ENCODE data around the gene CAMKV. TPM values are rescaled to one million over a fixed set of nuclear protein-coding genes. Genes with fewer than 3 reads are reported as not detected.

The CAMKV gene
- polyA plus RNA-seq, 1 donor (not counting 4 experiments of a cell fraction or from before 2014, with no cell fraction given), result not detected

DNA sequence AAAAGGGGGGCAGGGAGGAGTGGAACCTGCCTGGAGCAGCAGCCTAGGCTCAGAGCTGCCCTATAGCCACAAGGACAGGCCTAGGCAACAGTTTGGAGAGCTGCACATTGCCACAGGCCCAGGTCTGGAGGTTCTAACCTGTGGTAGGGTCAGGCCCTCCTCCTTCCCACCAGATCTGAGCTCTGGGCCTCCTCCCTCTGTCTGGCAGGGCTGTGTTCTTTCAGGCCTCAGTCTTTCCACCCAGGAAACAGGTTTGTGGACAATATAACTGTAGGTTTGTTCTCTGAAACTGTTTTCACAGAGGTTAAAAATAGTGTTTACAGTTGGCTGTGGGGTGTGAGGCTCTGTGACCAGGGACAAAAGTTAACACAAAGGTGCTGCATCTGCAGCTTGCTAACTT is 9.0 kb upstream of the CAMKV start:
- dilution Hi-C loops (cut with MboI; ENCODE audit: extremely low pct_ligation_motif_present, low sequenced_read_pairs), result no loop called here

DNA sequence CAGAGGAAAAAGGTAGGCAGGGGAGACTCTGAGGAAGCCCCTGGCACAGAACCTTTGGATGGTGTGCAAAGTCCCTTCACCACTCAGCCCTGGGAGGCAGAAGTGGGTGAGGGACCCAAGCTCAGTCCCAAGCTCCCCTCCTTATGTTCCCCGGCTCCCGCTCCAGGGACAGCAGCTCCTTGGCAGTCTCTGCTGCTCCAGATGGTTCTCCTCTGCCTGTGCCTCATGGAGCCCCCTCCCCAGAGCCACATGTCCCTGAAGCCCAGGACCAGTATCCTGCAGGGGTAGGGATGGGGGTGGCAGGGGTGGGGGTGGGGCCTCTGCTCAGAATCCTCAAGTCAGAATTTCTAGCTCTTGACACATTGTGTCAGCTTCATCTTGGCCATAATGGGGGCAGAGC is 8.0 kb upstream of the CAMKV start:
- H3K4me1 ChIP-seq (ENCODE audit: control insufficient read depth, extremely low read depth, insufficient read depth, low read length), result no peaks in the 10 kb centered on the region
- dilution Hi-C loops (cut with MboI; ENCODE audit: extremely low pct_ligation_motif_present, low sequenced_read_pairs), result no loop called here
- H3K4me3 ChIP-seq (ENCODE audit: control insufficient read depth in 2 of 3, extremely low read depth in 1 of 3, insufficient read depth in 2 of 3, low read depth in 1 of 3, low read length in 3 of 3), result no peak overlapping the region
- TF ChIP-seq, protein P1, sequence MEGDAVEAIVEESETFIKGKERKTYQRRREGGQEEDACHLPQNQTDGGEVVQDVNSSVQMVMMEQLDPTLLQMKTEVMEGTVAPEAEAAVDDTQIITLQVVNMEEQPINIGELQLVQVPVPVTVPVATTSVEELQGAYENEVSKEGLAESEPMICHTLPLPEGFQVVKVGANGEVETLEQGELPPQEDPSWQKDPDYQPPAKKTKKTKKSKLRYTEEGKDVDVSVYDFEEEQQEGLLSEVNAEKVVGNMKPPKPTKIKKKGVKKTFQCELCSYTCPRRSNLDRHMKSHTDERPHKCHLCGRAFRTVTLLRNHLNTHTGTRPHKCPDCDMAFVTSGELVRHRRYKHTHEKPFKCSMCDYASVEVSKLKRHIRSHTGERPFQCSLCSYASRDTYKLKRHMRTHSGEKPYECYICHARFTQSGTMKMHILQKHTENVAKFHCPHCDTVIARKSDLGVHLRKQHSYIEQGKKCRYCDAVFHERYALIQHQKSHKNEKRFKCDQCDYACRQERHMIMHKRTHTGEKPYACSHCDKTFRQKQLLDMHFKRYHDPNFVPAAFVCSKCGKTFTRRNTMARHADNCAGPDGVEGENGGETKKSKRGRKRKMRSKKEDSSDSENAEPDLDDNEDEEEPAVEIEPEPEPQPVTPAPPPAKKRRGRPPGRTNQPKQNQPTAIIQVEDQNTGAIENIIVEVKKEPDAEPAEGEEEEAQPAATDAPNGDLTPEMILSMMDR (optimal IDR thresholded peaks at IDR 0.05 in 1 of 3, IDR thresholded peaks at IDR 0.05 in 1 of 3, conservative IDR thresholded peaks at IDR 0.05 in 1 of 3; ENCODE audit: extremely low read depth in 1 of 3, insufficient read depth in 2 of 3, low read length in 3 of 3), result no peak
- no peak for TF ChIP-seq EZH2 (IDR thresholded peaks at IDR 0.05; ENCODE audit: low read length)
- no peak overlapping the region for H3K9ac ChIP-seq (ENCODE audit: control insufficient read depth, extremely low read depth, insufficient read depth, low read length)
- peaks cover 9% of the 10 kb centered on the region for H4K20me1 ChIP-seq (ENCODE audit: control insufficient read depth, extremely low read depth, insufficient read depth, low read length)
- H3K27ac ChIP-seq (ENCODE audit: control insufficient read depth, insufficient read depth, low read length), result no peak overlapping the region
- H3K79me2 ChIP-seq (ENCODE audit: control insufficient read depth, insufficient read depth, low read length), result no peaks in the 10 kb centered on the region
- H3K36me3 ChIP-seq (ENCODE audit: control insufficient read depth in 2 of 2, extremely low read depth in 1 of 2, insufficient read depth in 2 of 2, low read length in 2 of 2), result no peaks in the 10 kb centered on the region
- no peak overlapping the region for H3K4me2 ChIP-seq (ENCODE audit: control insufficient read depth, extremely low read depth, insufficient read depth, low read depth, low read length)
- peaks cover 16% of the 10 kb centered on the region for H3K27me3 ChIP-seq (ENCODE audit: control insufficient read depth, extremely low read depth, insufficient read depth, low read length)
- DNase-seq (ENCODE audit: low read depth, low spot score) (no peak), FAIRE-seq (no peak)
- peaks cover 3% of the 10 kb centered on the region for H3K9me1 ChIP-seq (ENCODE audit: control insufficient read depth, extremely low read depth, insufficient read depth, low read length)
- H3K9me3 ChIP-seq (ENCODE audit: control insufficient read depth, low read depth, low read length), result no peaks in the 10 kb centered on the region
- no peak overlapping the region for H2AFZ ChIP-seq (ENCODE audit: control insufficient read depth, low read length)

More for the DNA sequence above, 9.0 kb upstream of the CAMKV start:
- Histone ChIP-seq H3K4me1 (ENCODE audit: control insufficient read depth, extremely low read depth, insufficient read depth, low read length) (no peaks in the 10 kb centered on the region), H3K79me2 (ENCODE audit: control insufficient read depth, insufficient read depth, low read length) (no peaks in the 10 kb centered on the region), H3K36me3 (ENCODE audit: control insufficient read depth in 2 of 2, extremely low read depth in 1 of 2, insufficient read depth in 2 of 2, low read length in 2 of 2) (no peaks in the 10 kb centered on the region), H4K20me1 (ENCODE audit: control insufficient read depth, extremely low read depth, insufficient read depth, low read length) (peaks cover 9% of the 10 kb centered on the region), H3K9me3 (ENCODE audit: control insufficient read depth, low read depth, low read length) (no peaks in the 10 kb centered on the region), H3K27me3 (ENCODE audit: control insufficient read depth, extremely low read depth, insufficient read depth, low read length) (peaks cover 11% of the 10 kb centered on the region), H3K9ac (ENCODE audit: control insufficient read depth, extremely low read depth, insufficient read depth, low read length) (no peak overlapping the region), H3K4me2 (ENCODE audit: control insufficient read depth, extremely low read depth, insufficient read depth, low read depth, low read length) (no peak overlapping the region), H2AFZ (ENCODE audit: control insufficient read depth, low read length) (no peak overlapping the region), H3K9me1 (ENCODE audit: control insufficient read depth, extremely low read depth, insufficient read depth, low read length) (peaks cover 3% of the 10 kb centered on the region), H3K27ac (ENCODE audit: control insufficient read depth, insufficient read depth, low read length) (no peak overlapping the region), H3K4me3 (ENCODE audit: control insufficient read depth in 2 of 3, extremely low read depth in 1 of 3, insufficient read depth in 2 of 3, low read depth in 1 of 3, low read length in 3 of 3) (no peak overlapping the region)
- no peak for TF ChIP-seq EZH2 (IDR thresholded peaks at IDR 0.05; ENCODE audit: low read length)
- TF ChIP-seq, protein P1 (optimal IDR thresholded peaks at IDR 0.05 in 1 of 3, IDR thresholded peaks at IDR 0.05 in 1 of 3, conservative IDR thresholded peaks at IDR 0.05 in 1 of 3; ENCODE audit: extremely low read depth in 1 of 3, insufficient read depth in 2 of 3, low read length in 3 of 3), result no peak
- FAIRE-seq (no peak), DNase-seq (ENCODE audit: low read depth, low spot score) (no peak)

Data from keratinocyte (primary cell).